GM23338 (cell line): ENCODE data around the gene ATP4B. TPM values are rescaled to one million over a fixed set of nuclear protein-coding genes. Genes with fewer than 3 reads are reported as not detected.

ENCODE experiments used
- ATAC-seq: fragments of 200-7000 bp; cut with Tn5 transposase; 3 replicates; pipeline ENCODE4 v1.9.1; 2020
- DNase-seq: peaks from one replicate; pipeline ENCODE4 v3.0.0-alpha.2; 2015; ENCODE audit warnings: low spot score
- H2AFZ ChIP-seq: fragments of 200-600 bp; sonication (generic); 2 replicates; pipeline ENCODE4 v1.8.0; 2016; ENCODE audit warnings: antibody characterized with exemption, mild to moderate bottlenecking, moderate library complexity
- H3F3A ChIP-seq: fragments of 200-600 bp; sonication (generic); replicated peaks from 2 replicates; pipeline ENCODE4 v1.8.0; 2017; ENCODE audit warnings: antibody characterized with exemption, mixed run types, low read depth
- H3K27ac ChIP-seq: fragments of 200-600 bp; sonication (generic); 2 replicates; pipeline ENCODE4 v1.6.1; 2016; ENCODE audit warnings: low read depth
- H3K27me3 ChIP-seq: fragments of 200-600 bp; sonication (generic); 2 replicates; pipeline ENCODE4 v1.8.0; 2016; ENCODE audit warnings: mild to moderate bottlenecking, mixed run types, moderate library complexity; ENCODE audit not compliant: insufficient read depth
- H3K36me3 ChIP-seq: fragments of 200-600 bp; sonication (generic); 2 replicates; pipeline ENCODE4 v1.8.0; 2016; ENCODE audit warnings: mild to moderate bottlenecking; ENCODE audit not compliant: insufficient read depth
- H3K4me1 ChIP-seq: fragments of 200-600 bp; sonication (generic); 2 replicates; pipeline ENCODE4 v1.8.0; 2016; ENCODE audit warnings: mild to moderate bottlenecking, moderate library complexity; ENCODE audit not compliant: insufficient read depth
- H3K4me2 ChIP-seq: fragments of 200-600 bp; sonication (generic); 2 replicates; pipeline ENCODE4 v1.7.1; 2017; ENCODE audit warnings: mixed run types
- H3K4me3 ChIP-seq: fragments of 200-600 bp; sonication (generic); 2 replicates; pipeline ENCODE4 v1.6.1; 2016; ENCODE audit warnings: mixed run types
- H3K79me2 ChIP-seq: fragments of 200-600 bp; sonication (generic); replicated peaks from 2 replicates; pipeline ENCODE4 v1.8.0; 2017; ENCODE audit warnings: mild to moderate bottlenecking; ENCODE audit not compliant: insufficient read depth
- H3K9me2 ChIP-seq: fragments of 200-600 bp; sonication (generic); 2 replicates; pipeline ENCODE4 v1.8.0; 2017; ENCODE audit not compliant: insufficient read depth
- H4K20me1 ChIP-seq: fragments of 200-600 bp; sonication (generic); replicated peaks from 2 replicates; pipeline ENCODE4 v1.8.0; 2017; ENCODE audit warnings: mild to moderate bottlenecking; ENCODE audit not compliant: insufficient read depth
- H3K27ac Mint-ChIP-seq: 2 replicates; pipeline ENCODE4 v1.8.0; 2020; ENCODE audit warnings: inconsistent platforms, mild to moderate bottlenecking, moderate library complexity, mixed read lengths
- H3K27me3 Mint-ChIP-seq: 3 replicates; pipeline ENCODE4 v1.8.0; 2022; ENCODE audit warnings: low read depth, mild to moderate bottlenecking, moderate library complexity, mixed read lengths, inconsistent platforms; ENCODE audit not compliant: insufficient read depth, poor library complexity
- H3K36me3 Mint-ChIP-seq: 3 replicates; pipeline ENCODE4 v1.8.0; 2021; ENCODE audit warnings: low read depth, mild to moderate bottlenecking, inconsistent platforms, moderate library complexity, mixed read lengths
- H3K4me1 Mint-ChIP-seq: 3 replicates; pipeline ENCODE4 v1.8.0; 2020; ENCODE audit warnings: mild to moderate bottlenecking, inconsistent platforms, mixed read lengths
- H3K4me3 Mint-ChIP-seq: 3 replicates; pipeline ENCODE4 v1.8.0; 2021; ENCODE audit warnings: moderate library complexity, mild to moderate bottlenecking, inconsistent platforms, mixed read lengths
- H3K9me3 Mint-ChIP-seq: 3 replicates; pipeline ENCODE4 v1.8.0; 2020; ENCODE audit warnings: moderate library complexity, mild to moderate bottlenecking, inconsistent platforms, mixed read lengths
- ETS1 ChIP-seq: IDR thresholded peaks from 2 replicates; pipeline ENCODE4 v1.6.1; 2016; ENCODE audit warnings: antibody characterized with exemption
- JUNB ChIP-seq: IDR thresholded peaks from one replicate; pipeline ENCODE4 v1.6.1; 2016; ENCODE audit warnings: antibody characterized with exemption; ENCODE audit not compliant: unreplicated experiment
- NANOG ChIP-seq: IDR thresholded peaks from 2 replicates; pipeline ENCODE4 v1.6.1; 2016; ENCODE audit warnings: antibody characterized with exemption, borderline replicate concordance
- ZNF114 ChIP-seq: fragments of 250-450 bp; sonication (Bioruptor Pico); IDR thresholded peaks from 2 replicates; pipeline ENCODE4 v1.5.0; 2020; ENCODE audit warnings: mild to moderate bottlenecking, moderate library complexity
- ZNF331 ChIP-seq: fragments of 250-450 bp; sonication (Bioruptor Pico); IDR thresholded peaks from 2 replicates; pipeline ENCODE4 v1.5.0; 2020; ENCODE audit warnings: low read depth, mild to moderate bottlenecking, moderate library complexity
- ZNF462 ChIP-seq: fragments of 250-450 bp; sonication (Bioruptor Pico); IDR thresholded peaks from 2 replicates; pipeline ENCODE4 v1.5.0; 2020; ENCODE audit warnings: mild to moderate bottlenecking, moderate library complexity
- polyA plus RNA-seq: library from polyadenylated mRNA; unstranded; fragments of >200 nt; fragmentation: Nextera tagmentation; extraction: Ambion mirVana; gene quantifications from 2 replicates; pipeline ENCODE4 v1.2.1, GENCODE V29; 2016
- total RNA-seq: library from RNA; depleted of rRNA; stranded (reverse); fragments of >200 nt; shearing (Covaris generic); gene quantifications from 2 replicates; pipeline ENCODE4 v1.2.3, GENCODE V29; 2014
- TF ChIP-seq, protein P1 (sequence below): IDR thresholded peaks from one replicate; pipeline ENCODE4 v1.6.1; 2018; ENCODE audit warnings: antibody characterized with exemption; ENCODE audit not compliant: unreplicated experiment

Gene ATP4B
- total and polyA plus RNA-seq, 2 experiments from 2014 or later, result not detected

DNA sequence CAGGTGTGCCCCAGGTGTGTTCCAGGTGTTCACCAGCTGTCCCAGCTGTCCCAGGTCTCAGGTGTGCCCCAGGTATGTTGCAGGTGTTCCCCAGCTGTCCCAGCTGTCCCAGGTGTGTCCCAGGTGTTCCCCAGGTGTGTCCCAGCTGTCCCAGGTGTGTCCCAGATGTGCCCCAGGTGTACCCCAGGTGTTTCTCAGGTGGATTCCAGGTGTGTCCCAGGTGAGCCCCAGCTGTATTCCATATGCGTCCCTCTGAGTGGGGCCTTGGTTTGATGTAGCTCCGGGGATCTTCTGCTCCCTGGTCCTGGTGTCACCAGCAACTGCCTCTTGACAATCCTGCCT, 8.3 kb upstream of the ATP4B start:
- Mint-ChIP-seq H3K36me3 (no peaks in the 10 kb centered on the region), H3K4me3 (no peak overlapping the region), H3K9me3 (no peaks in the 10 kb centered on the region), H3K4me1 (peaks cover 5% of the 10 kb centered on the region; the same call in 2 of the 3 replicates), H3K27me3 (peaks cover 4% of the 10 kb centered on the region), H3K27ac (no peak overlapping the region)
- no peak for TF ChIP-seq ZNF114 (CRISPR knock-in tag)
- no peak for TF ChIP-seq JUNB
- TF ChIP-seq ETS1, result no peak
- no peak for TF ChIP-seq ZNF331
- TF ChIP-seq, protein P1, sequence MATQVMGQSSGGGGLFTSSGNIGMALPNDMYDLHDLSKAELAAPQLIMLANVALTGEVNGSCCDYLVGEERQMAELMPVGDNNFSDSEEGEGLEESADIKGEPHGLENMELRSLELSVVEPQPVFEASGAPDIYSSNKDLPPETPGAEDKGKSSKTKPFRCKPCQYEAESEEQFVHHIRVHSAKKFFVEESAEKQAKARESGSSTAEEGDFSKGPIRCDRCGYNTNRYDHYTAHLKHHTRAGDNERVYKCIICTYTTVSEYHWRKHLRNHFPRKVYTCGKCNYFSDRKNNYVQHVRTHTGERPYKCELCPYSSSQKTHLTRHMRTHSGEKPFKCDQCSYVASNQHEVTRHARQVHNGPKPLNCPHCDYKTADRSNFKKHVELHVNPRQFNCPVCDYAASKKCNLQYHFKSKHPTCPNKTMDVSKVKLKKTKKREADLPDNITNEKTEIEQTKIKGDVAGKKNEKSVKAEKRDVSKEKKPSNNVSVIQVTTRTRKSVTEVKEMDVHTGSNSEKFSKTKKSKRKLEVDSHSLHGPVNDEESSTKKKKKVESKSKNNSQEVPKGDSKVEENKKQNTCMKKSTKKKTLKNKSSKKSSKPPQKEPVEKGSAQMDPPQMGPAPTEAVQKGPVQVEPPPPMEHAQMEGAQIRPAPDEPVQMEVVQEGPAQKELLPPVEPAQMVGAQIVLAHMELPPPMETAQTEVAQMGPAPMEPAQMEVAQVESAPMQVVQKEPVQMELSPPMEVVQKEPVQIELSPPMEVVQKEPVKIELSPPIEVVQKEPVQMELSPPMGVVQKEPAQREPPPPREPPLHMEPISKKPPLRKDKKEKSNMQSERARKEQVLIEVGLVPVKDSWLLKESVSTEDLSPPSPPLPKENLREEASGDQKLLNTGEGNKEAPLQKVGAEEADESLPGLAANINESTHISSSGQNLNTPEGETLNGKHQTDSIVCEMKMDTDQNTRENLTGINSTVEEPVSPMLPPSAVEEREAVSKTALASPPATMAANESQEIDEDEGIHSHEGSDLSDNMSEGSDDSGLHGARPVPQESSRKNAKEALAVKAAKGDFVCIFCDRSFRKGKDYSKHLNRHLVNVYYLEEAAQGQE, result no peak
- TF ChIP-seq NANOG, result no peak
- no peak for TF ChIP-seq ZNF462 (CRISPR knock-in tag)
- no peaks in the 10 kb centered on the region for H3F3A ChIP-seq
- H3K4me1 ChIP-seq, result no peaks in the 10 kb centered on the region
- no peaks in the 10 kb centered on the region for H3K79me2 ChIP-seq
- no peaks in the 10 kb centered on the region for H3K27me3 ChIP-seq
- H3K9me2 ChIP-seq, result no peaks in the 10 kb centered on the region
- H3K4me3 ChIP-seq, result no peak overlapping the region
- no peak for ATAC-seq
- no peak overlapping the region for H2AFZ ChIP-seq
- H3K4me2 ChIP-seq, result no peak overlapping the region
- no peaks in the 10 kb centered on the region for H4K20me1 ChIP-seq
- H3K27ac ChIP-seq, result no peak overlapping the region
- DNase-seq, result no peak
- no peaks in the 10 kb centered on the region for H3K36me3 ChIP-seq
